HepG2 (cell line): ENCODE data around the gene TLR9. TPM values are rescaled to one million over a fixed set of nuclear protein-coding genes. Genes with fewer than 3 reads are reported as not detected.

Experiments used
- ARNT2 ChIP-seq: sonication (generic); formaldehyde crosslinking; IDR thresholded peaks from 2 replicates; pipeline ENCODE4 v1.8.0; 2022; ENCODE audit warnings: mild to moderate bottlenecking, low read depth, missing genetic modification reagents, moderate library complexity
- ASH2L ChIP-seq: fragments of 300-600, 200-600 bp; sonication (generic); IDR thresholded peaks from 2 replicates; pipeline ENCODE4 v1.7.0; 2017; ENCODE audit warnings: low read depth, mild to moderate bottlenecking, moderate library complexity, mixed read lengths, low read length; ENCODE audit not compliant: insufficient read length
- HMGA1 ChIP-seq: sonication (generic); formaldehyde crosslinking; conservative IDR thresholded peaks from 2 replicates; pipeline ENCODE4 v1.4.0; 2020; ENCODE audit warnings: missing genetic modification reagents
- KAT2B ChIP-seq: fragments of 150-350 bp; IDR thresholded peaks from 2 replicates; pipeline ENCODE4 v1.6.1; 2014; ENCODE audit warnings: low read depth, low read length, borderline replicate concordance
- PHB2 ChIP-seq: fragments of 450-650 bp; IDR thresholded peaks from 2 replicates; pipeline ENCODE4 v1.6.1; 2018; ENCODE audit not compliant: partially characterized antibody
- PITX1 ChIP-seq: sonication (generic); formaldehyde crosslinking; IDR thresholded peaks from 2 replicates; pipeline ENCODE4 v1.5.1; 2020; ENCODE audit warnings: mild to moderate bottlenecking, missing genetic modification reagents
- SRSF1 ChIP-seq: fragments of 200-400 bp; formaldehyde crosslinking; optimal IDR thresholded peaks from 2 replicates; pipeline ENCODE3; 2017; ENCODE audit warnings: mild to moderate bottlenecking, low read depth, low read length, moderate library complexity
- STAG1 ChIP-seq: sonication (generic); formaldehyde crosslinking; IDR thresholded peaks from 2 replicates; pipeline ENCODE4 v1.4.0; 2020; ENCODE audit warnings: missing genetic modification reagents
- THAP11 ChIP-seq: IDR thresholded peaks from 2 replicates; pipeline ENCODE4 v1.6.1; 2016; ENCODE audit warnings: missing biosample characterization, missing genetic modification reagents
- ZBED4 ChIP-seq: sonication (generic); formaldehyde crosslinking; IDR thresholded peaks from 2 replicates; pipeline ENCODE4 v1.4.0; 2020; ENCODE audit warnings: missing genetic modification reagents, borderline replicate concordance
- ZKSCAN8 ChIP-seq: IDR thresholded peaks from 2 replicates; pipeline ENCODE4 v1.6.1; 2016; ENCODE audit warnings: borderline replicate concordance, missing genetic modification reagents, missing compliant biosample characterization
- ZNF264 ChIP-seq: sonication (generic); formaldehyde crosslinking; IDR thresholded peaks from 2 replicates; pipeline ENCODE4 v1.4.0; 2020; ENCODE audit warnings: missing genetic modification reagents
- ZNF333 ChIP-seq: sonication (generic); formaldehyde crosslinking; IDR thresholded peaks from 2 replicates; pipeline ENCODE4 v1.4.0; 2020; ENCODE audit warnings: mild to moderate bottlenecking, missing genetic modification reagents, borderline replicate concordance
- ZNF367 ChIP-seq: sonication (generic); formaldehyde crosslinking; IDR thresholded peaks from 2 replicates; pipeline ENCODE4 v1.4.0; 2020; ENCODE audit warnings: missing genetic modification reagents, borderline replicate concordance
- ZNF430 ChIP-seq: sonication (generic); formaldehyde crosslinking; IDR thresholded peaks from 2 replicates; pipeline ENCODE4 v1.9.0; 2021; ENCODE audit warnings: mild to moderate bottlenecking, missing genetic modification reagents
- ZNF496 ChIP-seq: sonication (generic); formaldehyde crosslinking; IDR thresholded peaks from 2 replicates; pipeline ENCODE4 v1.8.1; 2023; ENCODE audit warnings: mild to moderate bottlenecking, moderate library complexity, missing genetic modification reagents; ENCODE audit not compliant: insufficient replicate concordance
- polyA plus RNA-seq, 8 experiments: library from polyadenylated mRNA; depleted of rRNA in 3 of 8; stranded (reverse) in 7 of 8; unstranded in 1 of 8; fragments of >200 nt; fragmentation: Illumina TruSeq in 4 of 8; extraction: Trizol in 4 of 8; gene quantifications; 2 replicates each; pipeline versions ENCODE4 v1.2.1 to v1.2.3, GENCODE V29; 2011 to 2016; ENCODE audit warnings: low read depth in 4 of 8, missing spikeins in 1 of 8, mixed read lengths in 1 of 8; ENCODE audit not compliant: insufficient read depth in 1 of 8
- total RNA-seq, 5 experiments: library from RNA; depleted of rRNA; stranded (reverse); fragments of >200 nt; fragmentation: Illumina TruSeq; extraction: Trizol; gene quantifications; 2 replicates each; pipeline ENCODE4 v1.2.3, GENCODE V29; 2016; ENCODE audit warnings: low read depth in 1 of 5
- TF ChIP-seq, protein P1 (sequence below): sonication (generic); formaldehyde crosslinking; conservative IDR thresholded peaks from 2 replicates; pipeline ENCODE4 v1.8.0; 2022; ENCODE audit warnings: missing genetic modification reagents
- TF ChIP-seq, protein P2 (sequence below): fragments of 450-650 bp; IDR thresholded peaks from 2 replicates; pipeline ENCODE4 v1.6.1; 2017; ENCODE audit warnings: mild to moderate bottlenecking
- TF ChIP-seq, protein P3 (sequence below): sonication (generic); formaldehyde crosslinking; IDR thresholded peaks from 2 replicates; pipeline ENCODE4 v1.9.0; 2022; ENCODE audit warnings: missing genetic modification reagents, mild to moderate bottlenecking, borderline replicate concordance

Gene TLR9
- total and polyA plus RNA-seq, 2 of the 13 experiments (the other 11 are each of a cell fraction or from before 2014, with no cell fraction given) = not detected

DNA sequence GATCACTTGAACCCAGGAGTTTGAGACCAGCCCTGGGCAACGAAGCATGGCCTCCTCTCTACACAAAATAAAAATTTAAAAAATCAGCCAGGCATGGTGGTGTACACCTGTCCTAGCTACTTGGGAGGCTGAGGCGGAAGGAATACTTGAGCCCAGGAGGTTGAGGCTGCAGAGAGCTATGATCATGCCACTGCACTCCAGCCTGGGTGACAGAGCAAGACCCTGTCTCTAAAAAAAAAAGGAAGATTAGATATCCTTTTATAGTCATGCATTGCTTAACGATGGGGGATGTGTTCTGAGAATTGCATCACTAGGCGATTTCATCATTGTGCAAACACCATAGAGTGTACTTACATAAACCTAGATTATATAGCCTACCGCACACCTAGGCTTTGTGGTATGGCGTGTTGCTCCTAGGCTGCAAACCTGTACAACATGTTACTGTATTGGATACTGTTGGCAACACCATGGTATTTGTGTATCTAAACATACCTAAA lies 14.8 kb downstream of the TLR9 start (continued):
- TF ChIP-seq THAP11 (CRISPR knock-in tag) = peak; percentile 83
- TF ChIP-seq, protein P1, sequence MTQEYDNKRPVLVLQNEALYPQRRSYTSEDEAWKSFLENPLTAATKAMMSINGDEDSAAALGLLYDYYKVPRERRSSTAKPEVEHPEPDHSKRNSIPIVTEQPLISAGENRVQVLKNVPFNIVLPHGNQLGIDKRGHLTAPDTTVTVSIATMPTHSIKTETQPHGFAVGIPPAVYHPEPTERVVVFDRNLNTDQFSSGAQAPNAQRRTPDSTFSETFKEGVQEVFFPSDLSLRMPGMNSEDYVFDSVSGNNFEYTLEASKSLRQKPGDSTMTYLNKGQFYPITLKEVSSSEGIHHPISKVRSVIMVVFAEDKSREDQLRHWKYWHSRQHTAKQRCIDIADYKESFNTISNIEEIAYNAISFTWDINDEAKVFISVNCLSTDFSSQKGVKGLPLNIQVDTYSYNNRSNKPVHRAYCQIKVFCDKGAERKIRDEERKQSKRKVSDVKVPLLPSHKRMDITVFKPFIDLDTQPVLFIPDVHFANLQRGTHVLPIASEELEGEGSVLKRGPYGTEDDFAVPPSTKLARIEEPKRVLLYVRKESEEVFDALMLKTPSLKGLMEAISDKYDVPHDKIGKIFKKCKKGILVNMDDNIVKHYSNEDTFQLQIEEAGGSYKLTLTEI (CRISPR knock-in tag) = no peak
- no peak for TF ChIP-seq PHB2
- TF ChIP-seq, protein P2, sequence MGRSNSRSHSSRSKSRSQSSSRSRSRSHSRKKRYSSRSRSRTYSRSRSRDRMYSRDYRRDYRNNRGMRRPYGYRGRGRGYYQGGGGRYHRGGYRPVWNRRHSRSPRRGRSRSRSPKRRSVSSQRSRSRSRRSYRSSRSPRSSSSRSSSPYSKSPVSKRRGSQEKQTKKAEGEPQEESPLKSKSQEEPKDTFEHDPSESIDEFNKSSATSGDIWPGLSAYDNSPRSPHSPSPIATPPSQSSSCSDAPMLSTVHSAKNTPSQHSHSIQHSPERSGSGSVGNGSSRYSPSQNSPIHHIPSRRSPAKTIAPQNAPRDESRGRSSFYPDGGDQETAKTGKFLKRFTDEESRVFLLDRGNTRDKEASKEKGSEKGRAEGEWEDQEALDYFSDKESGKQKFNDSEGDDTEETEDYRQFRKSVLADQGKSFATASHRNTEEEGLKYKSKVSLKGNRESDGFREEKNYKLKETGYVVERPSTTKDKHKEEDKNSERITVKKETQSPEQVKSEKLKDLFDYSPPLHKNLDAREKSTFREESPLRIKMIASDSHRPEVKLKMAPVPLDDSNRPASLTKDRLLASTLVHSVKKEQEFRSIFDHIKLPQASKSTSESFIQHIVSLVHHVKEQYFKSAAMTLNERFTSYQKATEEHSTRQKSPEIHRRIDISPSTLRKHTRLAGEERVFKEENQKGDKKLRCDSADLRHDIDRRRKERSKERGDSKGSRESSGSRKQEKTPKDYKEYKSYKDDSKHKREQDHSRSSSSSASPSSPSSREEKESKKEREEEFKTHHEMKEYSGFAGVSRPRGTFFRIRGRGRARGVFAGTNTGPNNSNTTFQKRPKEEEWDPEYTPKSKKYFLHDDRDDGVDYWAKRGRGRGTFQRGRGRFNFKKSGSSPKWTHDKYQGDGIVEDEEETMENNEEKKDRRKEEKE = no peak
- peak; percentile 65 for TF ChIP-seq ARNT2 (CRISPR knock-in tag)
- 0 out of 2 replicates have a peak, but pooled peaks have one; percentile 41 for TF ChIP-seq ZNF430
- no peak for TF ChIP-seq ZNF333 (CRISPR knock-in tag)
- TF ChIP-seq ZBED4 = no peak
- TF ChIP-seq, protein P3, sequence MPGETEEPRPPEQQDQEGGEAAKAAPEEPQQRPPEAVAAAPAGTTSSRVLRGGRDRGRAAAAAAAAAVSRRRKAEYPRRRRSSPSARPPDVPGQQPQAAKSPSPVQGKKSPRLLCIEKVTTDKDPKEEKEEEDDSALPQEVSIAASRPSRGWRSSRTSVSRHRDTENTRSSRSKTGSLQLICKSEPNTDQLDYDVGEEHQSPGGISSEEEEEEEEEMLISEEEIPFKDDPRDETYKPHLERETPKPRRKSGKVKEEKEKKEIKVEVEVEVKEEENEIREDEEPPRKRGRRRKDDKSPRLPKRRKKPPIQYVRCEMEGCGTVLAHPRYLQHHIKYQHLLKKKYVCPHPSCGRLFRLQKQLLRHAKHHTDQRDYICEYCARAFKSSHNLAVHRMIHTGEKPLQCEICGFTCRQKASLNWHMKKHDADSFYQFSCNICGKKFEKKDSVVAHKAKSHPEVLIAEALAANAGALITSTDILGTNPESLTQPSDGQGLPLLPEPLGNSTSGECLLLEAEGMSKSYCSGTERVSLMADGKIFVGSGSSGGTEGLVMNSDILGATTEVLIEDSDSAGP = no peak; the same call in 1 of the 2 replicates
- TF ChIP-seq ZNF496 (CRISPR knock-in tag) = no peak
- TF ChIP-seq PITX1 = peak; percentile 91
- peak; percentile 67 for TF ChIP-seq ZNF264 (CRISPR knock-in tag)
- no peak for TF ChIP-seq ASH2L
- TF ChIP-seq ZNF367 (CRISPR knock-in tag) = no peak
- TF ChIP-seq KAT2B = no peak
- TF ChIP-seq STAG1 = no peak
- TF ChIP-seq HMGA1 = no peak
- TF ChIP-seq SRSF1 = no peak
- peak; percentile 78; the same call in 1 of the 2 replicates for TF ChIP-seq ZKSCAN8 (CRISPR knock-in tag)
